ENCODE data around the gene EPS8. TPM values are rescaled to one million over a fixed set of nuclear protein-coding genes. Genes with fewer than 3 reads are reported as not detected.

Gene EPS8
- total RNA-seq, 4 donors from 2014 or later, result 26.1 to 43.2 (median 32.3) TPM

DNA sequence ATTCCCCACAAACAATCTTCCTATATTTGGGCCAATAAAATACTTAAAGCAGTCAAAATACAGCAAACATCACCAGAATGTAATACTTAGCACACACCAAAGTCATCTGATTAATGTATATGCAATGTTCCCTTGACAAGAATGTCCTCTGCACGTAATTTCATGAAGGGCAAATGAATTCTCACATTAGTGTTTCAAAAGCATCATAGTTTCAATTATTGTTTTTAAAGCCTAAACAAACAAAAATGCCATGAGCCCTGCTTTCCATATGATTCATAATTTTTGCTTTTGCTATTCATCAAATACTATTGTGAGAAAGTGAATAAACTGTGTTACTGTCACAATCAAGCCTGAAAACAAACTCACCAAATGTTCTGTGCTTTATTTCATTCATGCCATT lies 156.0 kb downstream of the EPS8 start:
- no peak overlapping the region for H3K4me3 ChIP-seq (ENCODE audit: low read depth, poor library complexity, severe bottlenecking)
- DNase-seq (ENCODE audit: low spot score in 2 of 2), result no peak
- WGBS, 2 donors, result 86 to 90% methylated on average over 1 of the region's 1 CpG
- intact Hi-C loops (cut with DNase I; ENCODE audit: low total_unique reads), result no loop called here
- TF ChIP-seq POLR2A (IDR thresholded peaks at IDR 0.05), result no peak
- TF ChIP-seq, protein P1, sequence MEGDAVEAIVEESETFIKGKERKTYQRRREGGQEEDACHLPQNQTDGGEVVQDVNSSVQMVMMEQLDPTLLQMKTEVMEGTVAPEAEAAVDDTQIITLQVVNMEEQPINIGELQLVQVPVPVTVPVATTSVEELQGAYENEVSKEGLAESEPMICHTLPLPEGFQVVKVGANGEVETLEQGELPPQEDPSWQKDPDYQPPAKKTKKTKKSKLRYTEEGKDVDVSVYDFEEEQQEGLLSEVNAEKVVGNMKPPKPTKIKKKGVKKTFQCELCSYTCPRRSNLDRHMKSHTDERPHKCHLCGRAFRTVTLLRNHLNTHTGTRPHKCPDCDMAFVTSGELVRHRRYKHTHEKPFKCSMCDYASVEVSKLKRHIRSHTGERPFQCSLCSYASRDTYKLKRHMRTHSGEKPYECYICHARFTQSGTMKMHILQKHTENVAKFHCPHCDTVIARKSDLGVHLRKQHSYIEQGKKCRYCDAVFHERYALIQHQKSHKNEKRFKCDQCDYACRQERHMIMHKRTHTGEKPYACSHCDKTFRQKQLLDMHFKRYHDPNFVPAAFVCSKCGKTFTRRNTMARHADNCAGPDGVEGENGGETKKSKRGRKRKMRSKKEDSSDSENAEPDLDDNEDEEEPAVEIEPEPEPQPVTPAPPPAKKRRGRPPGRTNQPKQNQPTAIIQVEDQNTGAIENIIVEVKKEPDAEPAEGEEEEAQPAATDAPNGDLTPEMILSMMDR (IDR thresholded peaks at IDR 0.05), result no peak

DNA sequence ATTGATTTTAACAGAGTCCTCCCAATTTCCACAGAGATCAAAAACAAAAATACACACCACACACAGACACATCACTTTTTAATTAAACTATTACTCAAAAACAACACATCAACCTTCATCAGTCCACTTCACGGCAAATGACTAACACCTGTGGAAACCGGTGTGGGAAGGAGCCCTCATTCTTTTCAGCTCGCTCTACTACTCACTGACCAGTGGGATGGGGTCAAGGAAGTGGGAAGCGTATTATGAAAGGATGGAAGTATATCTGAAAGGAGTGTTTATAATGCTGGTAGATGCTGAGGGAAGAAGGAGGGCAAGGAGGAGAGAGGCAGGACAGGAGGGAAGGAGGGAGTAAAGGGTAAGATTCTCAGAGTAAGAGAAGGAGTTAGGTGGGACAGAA lies 156.5 kb downstream of the EPS8 start:
- intact Hi-C loops (cut with DNase I; ENCODE audit: low total_unique reads), result no loop called here

DNA sequence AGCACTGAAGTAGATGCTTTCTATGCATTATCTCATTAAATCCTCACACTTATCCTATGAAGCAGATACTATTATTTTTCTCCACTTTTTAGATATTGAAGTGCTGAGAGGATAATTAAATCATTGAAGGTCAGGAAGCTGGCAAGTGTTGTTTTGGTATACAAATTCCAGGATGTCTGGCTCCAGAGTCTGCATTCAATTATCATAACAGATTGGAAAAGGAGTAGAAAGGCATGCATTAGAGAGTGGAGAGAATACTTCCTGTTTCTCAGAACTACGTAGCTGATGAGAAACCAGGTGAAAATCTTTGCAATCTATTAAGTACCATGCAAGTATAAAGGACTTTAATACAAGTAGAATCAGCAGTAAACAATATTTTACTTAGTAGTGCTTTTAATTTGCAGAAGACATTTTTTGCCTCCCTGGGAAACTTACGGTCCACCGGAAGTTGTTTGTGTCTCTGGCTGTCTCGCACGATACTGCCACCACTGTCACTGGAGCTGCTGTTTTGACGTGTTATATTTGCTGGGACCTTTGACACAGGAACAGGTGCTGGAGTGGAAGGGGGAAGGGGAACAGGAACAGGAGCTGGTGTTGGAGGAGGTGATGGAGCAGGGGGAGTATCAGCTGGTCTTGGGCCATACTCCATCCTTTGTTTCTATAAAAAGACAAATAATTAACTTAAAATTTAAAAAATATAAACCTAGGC lies 158.0 kb downstream of the EPS8 start:
- H3K4me3 ChIP-seq (ENCODE audit: low read depth, poor library complexity, severe bottlenecking), result no peak overlapping the region
- no peak for DNase-seq (ENCODE audit: low spot score in 2 of 2)
- intact Hi-C loops (cut with DNase I; ENCODE audit: low total_unique reads), result no loop called here
- TF ChIP-seq, protein P1 (IDR thresholded peaks at IDR 0.05), result no peak
- no peak for TF ChIP-seq POLR2A (IDR thresholded peaks at IDR 0.05)
- 67 to 78% methylated on average over 6 of the region's 6 CpGs for WGBS, 2 donors

More for the DNA sequence above, 156.5 kb downstream of the EPS8 start:
- no peak for DNase-seq (ENCODE audit: low spot score in 2 of 2)
- H3K4me3 ChIP-seq (ENCODE audit: low read depth, poor library complexity, severe bottlenecking), result no peak overlapping the region
- TF ChIP-seq, protein P1 (IDR thresholded peaks at IDR 0.05), result no peak
- no peak for TF ChIP-seq POLR2A (IDR thresholded peaks at IDR 0.05)
- 88 to 89% methylated on average over 4 of the region's 4 CpGs for WGBS, 2 donors

DNA sequence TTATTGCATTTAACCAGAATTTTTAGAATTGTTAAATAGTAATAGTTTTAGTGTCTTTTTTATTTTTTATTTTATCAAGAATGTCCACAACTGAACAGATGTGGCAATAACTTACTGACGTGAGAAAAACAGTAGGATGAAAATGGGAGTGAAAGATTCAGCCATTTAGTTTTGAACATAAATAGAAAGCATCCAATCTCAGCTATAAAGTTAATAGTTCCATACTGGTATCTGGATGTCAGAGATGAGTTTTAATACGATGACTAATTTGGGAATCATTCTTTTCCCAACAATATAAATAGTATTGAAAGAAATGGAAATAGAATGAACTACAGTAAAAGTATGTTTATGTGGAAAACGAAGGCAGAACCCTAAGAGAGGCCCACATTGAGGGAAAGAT lies 159.4 kb downstream of the EPS8 start:
- 68 to 73% methylated on average over 3 of the region's 3 CpGs for WGBS, 2 donors
- no peak overlapping the region for H3K4me3 ChIP-seq (ENCODE audit: low read depth, poor library complexity, severe bottlenecking)
- intact Hi-C loops (cut with DNase I; ENCODE audit: low total_unique reads), result no loop called here
- no peak for DNase-seq (ENCODE audit: low spot score in 2 of 2)
- TF ChIP-seq, protein P1 (IDR thresholded peaks at IDR 0.05), result no peak
- no peak for TF ChIP-seq POLR2A (IDR thresholded peaks at IDR 0.05)

DNA sequence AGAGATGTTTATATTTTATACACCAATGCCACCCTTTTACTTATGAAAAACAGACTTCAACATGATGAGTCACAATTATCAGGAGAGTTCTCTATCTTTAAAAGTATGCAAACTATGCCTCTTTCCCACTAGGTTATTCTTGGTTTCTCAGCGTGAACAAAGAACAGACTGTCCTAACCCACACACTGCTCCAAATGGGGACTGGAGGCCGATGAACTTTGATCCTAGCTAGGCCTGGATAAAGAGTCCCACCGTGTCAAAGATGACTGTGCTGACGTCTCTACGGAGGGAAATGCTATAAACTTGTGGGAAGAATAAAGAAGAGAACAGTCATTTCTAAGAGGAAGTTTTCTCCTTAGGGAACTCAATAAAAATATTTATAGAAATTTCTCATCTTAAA lies 160.1 kb downstream of the EPS8 start:
- H3K4me3 ChIP-seq (ENCODE audit: low read depth, poor library complexity, severe bottlenecking), result no peak overlapping the region
- DNase-seq (ENCODE audit: low spot score in 2 of 2), result peak; percentile 53 to 86
- intact Hi-C loops (cut with DNase I; ENCODE audit: low total_unique reads), result no loop called here
- WGBS, 2 donors, result 16 to 28% methylated on average over 5 of the region's 5 CpGs
- no peak for TF ChIP-seq POLR2A (IDR thresholded peaks at IDR 0.05)
- TF ChIP-seq, protein P1 (IDR thresholded peaks at IDR 0.05), result no peak

Measured in lower leg skin (tissue), 4 donors.